HCT116 (cell line): Measurements from ENCODE around the gene HTRA3. TPM values are rescaled to one million over a fixed set of nuclear protein-coding genes. Genes with fewer than 3 reads are reported as not detected.

Experiments used
- ATAC-seq: fragments of 200-7000 bp; cut with Tn5 transposase; 2 replicates; pipeline ENCODE4 v1.9.1; 2020; ENCODE audit warnings: mild to moderate bottlenecking, moderate library complexity
- BruUV-seq: library from RNA; stranded (reverse); fragments of 400-500 nt; replicated peaks from 2 replicates; lab custom pipeline; 2021; lab: Mats Ljungman, UMichigan
- CTCF ChIA-PET: fragments of 300-600 bp; sonication (Branson Sonifier 250); formaldehyde crosslinking; loops from one replicate; lab custom pipeline; 2021; ENCODE audit warnings: antibody characterized with exemption; lab: Charles Lee
- POLR2A ChIA-PET: fragments of 300-600, 350-600 bp; sonication (Branson Sonifier 250); formaldehyde crosslinking; loops from one replicate; lab custom pipeline; 2021; ENCODE audit warnings: antibody characterized with exemption; lab: Charles Lee
- RAD21 ChIA-PET, 2 experiments: fragments of 300-600 bp; sonication (Branson Sonifier 250); formaldehyde crosslinking; loops; one replicate each; lab custom pipeline; 2023; ENCODE audit warnings: low total read pairs in 2 of 2; ENCODE audit not compliant: uncharacterized antibody in 2 of 2, unreplicated experiment in 2 of 2, low non-redundant PET in 1 of 2; lab: Charles Lee
- DNase-seq: peaks from one replicate; pipeline ENCODE4 v3.0.0-alpha.2; 2010; ENCODE audit warnings: low read depth, low spot score
- H2AFZ ChIP-seq: fragments of 200-600 bp; shearing (Covaris generic), sonication (generic); 2 replicates; pipeline ENCODE4 v1.6.1; 2017; ENCODE audit warnings: low read depth, mixed run types, mixed read lengths, antibody characterized with exemption, low read length; ENCODE audit not compliant: poor library complexity, severe bottlenecking
- H3K27ac ChIP-seq: 2 replicates; pipeline ENCODE4 v1.5.1; 2012; ENCODE audit warnings: low read depth, low read length
- H3K27me3 ChIP-seq: fragments of 200-600 bp; sonication (generic); 2 replicates; pipeline ENCODE4 v1.6.1; 2016; ENCODE audit warnings: mixed run types, low read length, mixed read lengths; ENCODE audit not compliant: insufficient read depth
- H3K36me3 ChIP-seq, 2 experiments: fragments of 200-500 bp in 1 of 2; fragments of 200-600 bp in 1 of 2; sonication (Bioruptor generic) in 1 of 2; sonication (generic) in 1 of 2; 2 replicates each; pipeline versions ENCODE4 v1.5.1 to v1.6.1; 2014 to 2016; ENCODE audit warnings: low read length in 2 of 2, inconsistent platforms in 1 of 2, mixed read lengths in 1 of 2, mixed run types in 1 of 2; ENCODE audit not compliant: insufficient read depth in 2 of 2, control insufficient read depth in 1 of 2
- H3K4me1 ChIP-seq, 2 experiments: fragments of 200-600 bp in 1 of 2; sonication (generic) in 1 of 2; 2 replicates each; pipeline versions ENCODE4 v1.5.1 to v1.6.1; 2012 to 2017; ENCODE audit warnings: low read length in 2 of 2, inconsistent platforms in 1 of 2, mild to moderate bottlenecking in 1 of 2, mixed read lengths in 1 of 2, mixed run types in 1 of 2, moderate library complexity in 1 of 2; ENCODE audit not compliant: insufficient read depth in 2 of 2, control insufficient read depth in 1 of 2
- H3K4me2 ChIP-seq: fragments of 200-600 bp; sonication (generic); 2 replicates; pipeline ENCODE4 v1.6.1; 2017; ENCODE audit warnings: mixed run types, low read length, mixed read lengths
- H3K4me3 ChIP-seq, 2 experiments: fragments of 200-600 bp in 1 of 2; sonication (generic) in 1 of 2; replicated peaks in 1 of 2; 2 replicates each; pipeline ENCODE4 v1.5.1; 2011 to 2016; ENCODE audit warnings: low read length in 2 of 2, control low read depth in 1 of 2, low read depth in 1 of 2, mild to moderate bottlenecking in 1 of 2, mixed read lengths in 1 of 2, mixed run types in 1 of 2
- H3K79me2 ChIP-seq: fragments of 200-600 bp; sonication (generic); 2 replicates; pipeline ENCODE4 v1.6.1; 2017; ENCODE audit warnings: mild to moderate bottlenecking, mixed run types, low read length, moderate library complexity, mixed read lengths; ENCODE audit not compliant: insufficient read depth
- H3K9ac ChIP-seq: fragments of 200-600 bp; sonication (generic); 2 replicates; pipeline ENCODE4 v1.6.1; 2016; ENCODE audit warnings: low read length, mixed read lengths
- H3K9me2 ChIP-seq: fragments of 200-600 bp; sonication (generic), shearing (Covaris generic); 2 replicates; pipeline ENCODE4 v1.6.1; 2017; ENCODE audit warnings: mixed run types, mild to moderate bottlenecking, moderate library complexity; ENCODE audit not compliant: insufficient read depth
- H3K9me3 ChIP-seq, 2 experiments: fragments of 200-500 bp in 1 of 2; fragments of 200-600 bp in 1 of 2; sonication (Bioruptor generic) in 1 of 2; sonication (generic) in 1 of 2; 2 replicates each; pipeline ENCODE4 v1.6.1; 2014 to 2017; ENCODE audit warnings: low read length in 2 of 2, mixed read lengths in 2 of 2, inconsistent platforms in 1 of 2, low read depth in 1 of 2, mild to moderate bottlenecking in 1 of 2, mixed run types in 1 of 2, moderate library complexity in 1 of 2; ENCODE audit not compliant: control insufficient read depth in 1 of 2, insufficient read depth in 1 of 2
- H4K20me1 ChIP-seq: fragments of 200-600 bp; sonication (generic), shearing (Covaris generic); 2 replicates; pipeline ENCODE4 v1.6.1; 2017; ENCODE audit warnings: mixed run types, mild to moderate bottlenecking, moderate library complexity; ENCODE audit not compliant: insufficient read depth
- CEBPB ChIP-seq: IDR thresholded peaks from 2 replicates; pipeline ENCODE4 v1.6.1; 2012; ENCODE audit warnings: low read depth
- EZH2phosphoT487 ChIP-seq: fragments of 200-600 bp; IDR thresholded peaks from 2 replicates; pipeline ENCODE4 v1.6.1; 2018; ENCODE audit warnings: antibody characterized with exemption, borderline replicate concordance
- POLR2A ChIP-seq: IDR thresholded peaks from 2 replicates; pipeline ENCODE4 v1.7.0; 2011; ENCODE audit warnings: borderline replicate concordance; ENCODE audit not compliant: insufficient read depth, insufficient read length; ENCODE audit errors: extremely low read depth
- POLR2AphosphoS5 ChIP-seq: IDR thresholded peaks from 2 replicates; pipeline ENCODE4 v1.6.1; 2011; ENCODE audit warnings: mild to moderate bottlenecking, low read depth, low read length, moderate library complexity
- intact Hi-C: fragments of 100-400 bp; cut with micrococcal nuclease; formaldehyde crosslinking; loops from 2 replicates; pipeline ENCODE4 v1.10.0; 2022
- total RNA-seq: library from RNA; stranded (reverse); gene quantifications from one replicate; pipeline ENCODE4 v1.2.1, GENCODE V29; 2021; ENCODE audit not compliant: unreplicated experiment

HTRA3 gene
- total RNA-seq, 1 experiment from 2014 or later = not detected

DNA sequence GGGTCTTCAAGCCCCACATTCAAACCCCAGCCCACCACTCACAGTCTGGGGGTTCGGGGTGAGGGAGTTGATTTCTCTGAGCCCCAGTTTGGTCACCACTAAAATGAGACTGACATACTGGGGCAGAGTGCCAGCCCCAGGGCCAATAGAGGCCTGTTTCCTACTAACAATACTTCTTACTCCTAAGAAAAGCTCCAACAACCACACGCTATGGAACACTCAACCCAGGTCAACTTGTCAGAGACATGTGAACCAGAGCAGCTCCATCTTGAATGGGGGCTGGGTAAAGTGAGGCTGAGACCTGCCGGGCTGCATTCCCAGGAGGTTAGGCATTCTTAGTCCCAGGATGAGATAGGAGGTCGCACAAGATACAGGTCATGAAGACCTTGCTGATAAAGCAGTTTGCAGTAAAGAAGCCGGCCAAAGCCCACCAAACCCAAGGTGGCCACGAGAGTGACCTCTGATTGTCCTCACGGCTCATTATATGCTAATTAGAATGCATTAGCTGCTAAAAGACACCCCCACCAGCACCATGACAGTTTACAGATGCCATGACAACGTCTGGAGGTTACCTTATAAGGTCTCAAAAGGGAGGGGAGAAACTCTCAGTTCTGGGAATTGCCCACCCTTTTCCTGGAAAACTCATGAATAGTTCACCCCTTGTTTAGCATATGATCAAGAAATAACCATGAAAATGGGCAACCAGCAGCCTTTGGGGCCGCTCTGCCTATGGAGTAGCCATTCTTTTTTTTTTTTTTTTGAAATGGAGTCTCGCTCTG, 26.6 kb upstream of the HTRA3 start:
- intact Hi-C loops = loop anchor here (1.0 to 10.0 kb wide), 4 partner anchors 160 to 352 kb away; partner anchors contain the start of gene CPZ

DNA sequence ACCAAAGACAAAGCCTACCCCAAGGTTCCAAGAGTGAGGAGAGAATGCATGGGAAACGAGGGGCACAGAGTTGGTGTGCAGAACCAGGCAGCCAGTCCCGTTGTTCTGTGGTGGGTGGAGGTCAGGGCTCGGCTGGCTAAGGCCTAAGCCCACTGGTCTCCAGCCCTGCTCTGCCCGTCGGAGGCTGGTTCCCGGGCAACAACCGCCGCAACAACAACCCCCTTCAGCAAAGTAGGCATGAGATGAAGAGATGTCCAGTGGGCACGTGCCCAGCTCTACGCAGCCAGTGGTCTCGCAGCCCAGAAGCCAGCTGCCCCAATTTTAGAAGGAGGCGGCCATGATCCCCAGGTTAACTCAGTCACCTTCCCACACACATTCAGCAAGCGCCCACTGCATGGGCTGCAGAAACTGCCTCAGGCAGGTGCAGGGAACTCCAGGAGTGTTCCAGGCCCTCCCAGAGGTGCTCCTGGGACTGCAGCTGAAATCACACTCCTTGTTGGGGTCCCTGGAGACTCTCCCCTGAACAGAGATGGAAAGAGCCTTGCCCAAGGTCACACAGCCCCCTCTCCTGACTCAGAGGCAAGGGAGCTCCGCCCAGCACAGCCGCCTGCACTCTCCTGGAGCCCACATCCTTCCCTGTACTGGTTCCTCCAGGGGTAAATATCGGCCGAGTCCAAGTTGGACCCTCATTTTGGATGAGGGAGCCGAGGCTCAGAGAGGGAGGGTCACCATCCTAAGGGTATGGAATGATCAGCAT, 25.4 kb upstream of the HTRA3 start:
- CTCF ChIA-PET = no interaction called here
- Histone ChIP-seq H3K4me3 (no peak overlapping the region), H3K4me1 (peaks cover 6 to 10% of the 10 kb centered on the region in 2 experiments; a peak in 3 of 4 replicates), H3K9me2 (no peaks in the 10 kb centered on the region), H3K9me3 (no peaks in the 10 kb centered on the region), H3K27ac (no peak overlapping the region), H3K9ac (no peak overlapping the region), H3K4me2 (no peak overlapping the region), H4K20me1 (no peaks in the 10 kb centered on the region), H3K27me3 (no peaks in the 10 kb centered on the region), H3K36me3 (no peaks in the 10 kb centered on the region), H2AFZ (no peak overlapping the region), H3K79me2 (no peaks in the 10 kb centered on the region)
- RAD21 ChIA-PET = interaction anchor here in 1 of 2 experiments (0.7 kb wide), 1 partner anchor 224 kb away, joined by 3 read pairs; no protein-coding TSS in a partner anchor
- DNase-seq (no peak), ATAC-seq (no peak)
- no TSS peak for BruUV-seq
- TF ChIP-seq POLR2AphosphoS5 = 0 out of 2 replicates have a peak, but pooled peaks have one; percentile 19
- no peak for TF ChIP-seq EZH2phosphoT487
- POLR2A ChIA-PET = no interaction called here
- intact Hi-C loops = loop anchor here (10.0 kb wide), 1 partner anchor 351 kb away; the partner anchor contains the start of gene CPZ

More for the DNA sequence above, 26.6 kb upstream of the HTRA3 start:
- H3K27ac ChIP-seq = no peak overlapping the region
- no peaks in the 10 kb centered on the region for H3K9me2 ChIP-seq
- peaks cover 6 to 10% of the 10 kb centered on the region in 2 experiments; a peak in 3 of 4 replicates for H3K4me1 ChIP-seq
- ChIA-PET RAD21 (interaction anchor here (0.6 to 1.5 kb wide), 6 partner anchors 24 to 226 kb away, joined by 3 to 6 read pairs (median 3); no protein-coding TSS in a partner anchor), POLR2A (no interaction called here), CTCF (interaction anchor here (0.6 to 1.6 kb wide), 10 partner anchors 13 to 352 kb away, joined by 3 to 17 read pairs (median 4); no protein-coding TSS in a partner anchor)
- H3K9ac ChIP-seq = no peak overlapping the region
- H2AFZ ChIP-seq = no peak overlapping the region
- no peaks in the 10 kb centered on the region for H3K27me3 ChIP-seq
- H3K79me2 ChIP-seq = no peaks in the 10 kb centered on the region
- TF ChIP-seq CEBPB (no peak), POLR2A (no peak), EZH2phosphoT487 (no peak)
- BruUV-seq = no TSS peak
- ATAC-seq = no peak
- no peaks in the 10 kb centered on the region for H3K9me3 ChIP-seq
- peak overlapping the region; percentile 1; the same call in 1 of the 2 replicates for H3K4me2 ChIP-seq
- H3K4me3 ChIP-seq = no peak overlapping the region
- no peaks in the 10 kb centered on the region for H4K20me1 ChIP-seq
- DNase-seq = no peak
- H3K36me3 ChIP-seq = no peaks in the 10 kb centered on the region
